ENCODE results near the gene CAPS. TPM values are rescaled to one million over a fixed set of nuclear protein-coding genes. Genes with fewer than 3 reads are reported as not detected.
"Not testable (repeated sequence)": the region's sequence is repeated elsewhere in the genome, so short reads cannot be mapped to it uniquely, and the experiment has no call there.

Gene CAPS
- total RNA-seq, 1 donor from 2014 or later: 4.6 TPM

- no peak for DNase-seq (ENCODE audit: low read depth in 2 of 2)
Observed at GRCh38 chr19:5955636-5955935, 41.5 kb downstream of the CAPS start.

GRCh38 chr19:5956323-5956722 is 42.3 kb downstream of the CAPS start:
- no peak for DNase-seq (ENCODE audit: low read depth in 2 of 2)

GRCh38 chr19:5956728-5957127 is 42.7 kb downstream of the CAPS start:
- no peak for DNase-seq (ENCODE audit: low read depth in 2 of 2)

- DNase-seq (ENCODE audit: low read depth in 2 of 2): no peak
Observed at GRCh38 chr19:5957170-5957569, 43.1 kb downstream of the CAPS start.

- no peak for DNase-seq (ENCODE audit: low read depth in 2 of 2)
Observed at GRCh38 chr19:5958074-5958850, 44.2 kb downstream of the CAPS start.

GRCh38 chr19:5958851-5959122 is 44.7 kb downstream of the CAPS start:
- no peak for DNase-seq (ENCODE audit: low read depth in 2 of 2)

GRCh38 chr19:5959260-5960004 is 45.4 kb downstream of the CAPS start:
- peak in 1 of 2 donors; percentile 35 for DNase-seq (ENCODE audit: low read depth in 2 of 2)

GRCh38 chr19:5960005-5961001 is 46.2 kb downstream of the CAPS start:
- DNase-seq (ENCODE audit: low read depth in 2 of 2): peak in 1 of 2 donors; percentile 31

GRCh38 chr19:5961641-5961968 is 47.6 kb downstream of the CAPS start:
- not testable (repeated sequence) for DNase-seq (ENCODE audit: low read depth in 2 of 2)

- peak; percentile 84 to 86 for DNase-seq (ENCODE audit: low read depth in 2 of 2)
Observed at GRCh38 chr19:5961969-5962945, 48.2 kb downstream of the CAPS start.

GRCh38 chr19:5963259-5963658 is 49.2 kb downstream of the CAPS start:
- DNase-seq (ENCODE audit: low read depth in 2 of 2): not testable (repeated sequence)

- DNase-seq (ENCODE audit: low read depth in 2 of 2): no peak
Observed at GRCh38 chr19:5963855-5964254, 49.8 kb downstream of the CAPS start.

GRCh38 chr19:5964816-5965565 is 50.9 kb downstream of the CAPS start:
- no peak for DNase-seq (ENCODE audit: low read depth in 2 of 2)

Other genes starting within 250 kb of the CAPS start
- gene MICOS13, start 233.7 kb upstream of the CAPS start, total RNA-seq: 44.7 and 65.3 TPM in 2 replicates
- 6.1 and 9.1 TPM in 2 replicates for gene HSD11B1L, start 233.2 kb upstream of the CAPS start, total RNA-seq
- gene RPL36, start 224.0 kb upstream of the CAPS start, total RNA-seq: 763 and 989 TPM in 2 replicates
- 44.9 and 51.4 TPM in 2 replicates for gene LONP1, start 194.1 kb upstream of the CAPS start, total RNA-seq
- gene CATSPERD, start 193.6 kb upstream of the CAPS start, total RNA-seq: not detected in 2 replicates
- 0.22 and 0.40 TPM in 2 replicates for gene PRR22, start 129.5 kb upstream of the CAPS start, total RNA-seq
- gene DUS3L, start 123.1 kb upstream of the CAPS start, total RNA-seq: 19.6 and 20.7 TPM in 2 replicates
- under 0.01 and 0.99 TPM in 2 replicates for gene NRTN, start 109.2 kb upstream of the CAPS start, total RNA-seq
- gene FUT6, start 74.6 kb upstream of the CAPS start, total RNA-seq: not detected in 2 replicates
- gene FUT3, start 62.8 kb upstream of the CAPS start, total RNA-seq: not detected in 2 replicates
- gene FUT5, start 43.7 kb upstream of the CAPS start, total RNA-seq: not detected in 2 replicates
- gene NDUFA11, start 10.5 kb upstream of the CAPS start, total RNA-seq: 219 and 282 TPM in 2 replicates
- 3.9 and 7.7 TPM in 2 replicates for gene VMAC, start 9.4 kb upstream of the CAPS start, total RNA-seq
- 18.5 and 25.4 TPM in 2 replicates for gene RANBP3, start 63.9 kb downstream of the CAPS start, total RNA-seq
- 1.3 and 2.4 TPM in 2 replicates for gene RFX2, start 196.2 kb downstream of the CAPS start, total RNA-seq
- not detected in 2 replicates for gene ACSBG2, start 221.4 kb downstream of the CAPS start, total RNA-seq